Smooth muscle cell (in vitro differentiated cells): ENCODE results near the gene HSD3B2. TPM values are rescaled to one million over a fixed set of nuclear protein-coding genes. Genes with fewer than 3 reads are reported as not detected.

Experiments used
- DNase-seq: peaks from one replicate; lab custom pipeline; 2025; ENCODE audit not compliant: unreplicated experiment; lab: John Stamatoyannopoulos, UW
- H2AFZ ChIP-seq: fragments of 200-600 bp; sonication (generic); 2 replicates; pipeline ENCODE4 v1.6.0; 2016; ENCODE audit warnings: antibody characterized with exemption, low read depth, mild to moderate bottlenecking
- H3F3A ChIP-seq: fragments of 200-600 bp; sonication (generic); 2 replicates; pipeline ENCODE4 v1.6.0; 2017; ENCODE audit warnings: antibody characterized with exemption, low read depth
- H3K27ac ChIP-seq: fragments of 200-600 bp; sonication (generic); 2 replicates; pipeline ENCODE4 v1.5.1; 2016; ENCODE audit warnings: low read depth, mild to moderate bottlenecking
- H3K27me3 ChIP-seq: fragments of 200-600 bp; sonication (generic); 2 replicates; pipeline ENCODE4 v1.6.1; 2016; ENCODE audit warnings: low read depth, mild to moderate bottlenecking
- H3K36me3 ChIP-seq: fragments of 200-600 bp; sonication (generic); 2 replicates; pipeline ENCODE4 v1.5.1; 2016; ENCODE audit warnings: low read depth
- H3K4me1 ChIP-seq: fragments of 200-600 bp; sonication (generic); 2 replicates; pipeline ENCODE4 v1.5.1; 2016; ENCODE audit warnings: low read depth
- H3K4me2 ChIP-seq: fragments of 200-600 bp; sonication (generic); 2 replicates; pipeline ENCODE4 v1.6.0; 2016; ENCODE audit warnings: mild to moderate bottlenecking
- H3K4me3 ChIP-seq: fragments of 200-600 bp; sonication (generic); 2 replicates; pipeline ENCODE4 v1.5.1; 2016; ENCODE audit warnings: mild to moderate bottlenecking
- H3K79me2 ChIP-seq: fragments of 200-600 bp; sonication (generic); 2 replicates; pipeline ENCODE4 v1.6.0; 2016; ENCODE audit warnings: low read depth, mild to moderate bottlenecking
- H3K9ac ChIP-seq: fragments of 200-600 bp; sonication (generic); 2 replicates; pipeline ENCODE4 v1.6.0; 2016; ENCODE audit warnings: low read depth
- H3K9me3 ChIP-seq: fragments of 200-600 bp; sonication (generic); replicated peaks from 2 replicates; pipeline ENCODE4 v1.5.1; 2016; ENCODE audit warnings: low read depth
- H4K20me1 ChIP-seq: fragments of 200-600 bp; sonication (generic); 2 replicates; pipeline ENCODE4 v1.6.0; 2016; ENCODE audit warnings: low read depth
- CTCF ChIP-seq: fragments of 200-600 bp; sonication (generic); IDR thresholded peaks from 2 replicates; pipeline ENCODE4 v1.5.1; 2017; ENCODE audit warnings: borderline replicate concordance, mild to moderate bottlenecking, antibody characterized with exemption; ENCODE audit not compliant: insufficient read depth, poor library complexity, severe bottlenecking
- WGBS: methylation state at CpG from one replicate; pipeline ENCODE4 v1.1.7; 2016; ENCODE audit warnings: low lambda C conversion rate; 5-methylcytosine and 5-hydroxymethylcytosine counted together
- polyA plus RNA-seq: library from polyadenylated mRNA; unstranded; fragments of >200 nt; fragmentation: Nextera tagmentation; extraction: Ambion mirVana; gene quantifications from 2 replicates; pipeline ENCODE4 v1.2.1, GENCODE V29; 2016
- total RNA-seq: library from RNA; depleted of rRNA; stranded (reverse); fragments of >200 nt; gene quantifications from 2 replicates; pipeline ENCODE4 v1.2.3, GENCODE V29; 2014

The HSD3B2 gene
- total and polyA plus RNA-seq, 2 experiments from 2014 or later: not detected

DNA sequence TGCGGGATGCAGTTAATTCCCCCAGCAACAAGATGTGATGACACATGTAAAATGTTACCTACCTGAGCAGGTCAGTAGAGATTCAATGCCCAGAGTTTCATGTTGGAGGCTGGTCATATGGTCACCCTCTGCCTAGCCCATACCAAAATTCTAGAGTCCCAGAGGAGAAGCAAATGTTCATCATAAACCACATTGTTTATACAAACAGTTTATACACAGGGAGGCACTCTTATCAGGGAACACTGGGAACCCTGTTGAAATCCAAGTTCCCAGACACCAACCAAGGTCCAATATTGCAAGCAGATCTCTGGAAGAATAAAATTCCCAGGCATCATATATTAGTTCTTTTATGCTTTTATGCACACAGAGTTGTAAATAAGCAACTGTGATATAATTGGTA lies 35.8 kb upstream of the HSD3B2 start:
- H3K27ac ChIP-seq: no peak overlapping the region
- peaks cover under 1% of the 10 kb centered on the region for H3K4me1 ChIP-seq
- H3F3A ChIP-seq: no peaks in the 10 kb centered on the region
- H3K79me2 ChIP-seq: no peaks in the 10 kb centered on the region
- H3K9me3 ChIP-seq: no peaks in the 10 kb centered on the region
- no peak overlapping the region for H3K4me2 ChIP-seq
- H3K36me3 ChIP-seq: no peaks in the 10 kb centered on the region
- no peaks in the 10 kb centered on the region for H4K20me1 ChIP-seq
- H3K27me3 ChIP-seq: no peaks in the 10 kb centered on the region
- no peak overlapping the region for H3K4me3 ChIP-seq
- TF ChIP-seq CTCF: no peak
- H3K9ac ChIP-seq: no peak overlapping the region
- 88% methylated on average over 1 of the region's 1 CpG for WGBS
- no peak overlapping the region for H2AFZ ChIP-seq
- no peak for DNase-seq

GRCh38 chr1:119380304-119380703 lies 34.6 kb upstream of the HSD3B2 start:
- H3K4me3 ChIP-seq: no peak overlapping the region
- H3K27me3 ChIP-seq: no peaks in the 10 kb centered on the region
- no peaks in the 10 kb centered on the region for H3K4me1 ChIP-seq
- no peak for DNase-seq
- H3K9ac ChIP-seq: no peak overlapping the region
- H3F3A ChIP-seq: no peaks in the 10 kb centered on the region
- no peaks in the 10 kb centered on the region for H3K9me3 ChIP-seq
- no peak overlapping the region for H3K27ac ChIP-seq
- no peak overlapping the region for H3K4me2 ChIP-seq
- H2AFZ ChIP-seq: no peak overlapping the region
- no peaks in the 10 kb centered on the region for H3K79me2 ChIP-seq
- no peaks in the 10 kb centered on the region for H3K36me3 ChIP-seq
- H4K20me1 ChIP-seq: no peaks in the 10 kb centered on the region
- no peak for TF ChIP-seq CTCF
- WGBS: 90% methylated on average over 2 of the region's 2 CpGs

DNA sequence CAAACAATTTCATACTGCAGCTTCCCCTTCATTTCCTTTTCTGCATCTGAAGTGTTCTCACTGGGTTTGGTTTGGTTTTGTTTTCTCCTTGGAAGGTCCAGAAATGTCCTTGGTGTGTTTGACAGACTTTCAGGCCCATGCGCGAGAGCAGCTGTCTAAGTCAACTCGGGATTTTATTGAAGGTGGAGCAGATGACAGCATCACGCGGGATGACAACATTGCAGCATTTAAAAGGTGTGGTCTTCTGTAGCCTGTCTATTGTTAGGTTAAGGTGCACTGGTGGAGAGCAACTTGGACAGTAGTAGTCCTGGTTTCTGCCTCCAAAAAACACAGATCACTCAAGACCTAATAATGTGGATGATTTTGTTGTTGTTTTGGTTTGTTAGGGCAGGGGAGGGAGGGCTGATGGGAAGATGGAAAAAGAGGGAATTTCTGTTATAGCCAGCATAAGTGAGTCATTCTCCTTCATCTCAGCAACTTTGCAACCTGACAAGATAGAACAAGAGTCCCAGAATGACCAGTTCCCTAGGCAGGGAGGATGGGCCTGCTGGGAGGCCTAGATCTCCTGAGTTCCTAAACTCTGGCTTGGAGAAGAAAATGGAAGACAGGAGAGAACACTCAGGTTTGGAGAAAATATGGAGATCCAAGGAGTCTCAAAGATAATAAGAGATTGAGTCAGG lies 33.8 kb upstream of the HSD3B2 start:
- no peak for TF ChIP-seq CTCF

DNA sequence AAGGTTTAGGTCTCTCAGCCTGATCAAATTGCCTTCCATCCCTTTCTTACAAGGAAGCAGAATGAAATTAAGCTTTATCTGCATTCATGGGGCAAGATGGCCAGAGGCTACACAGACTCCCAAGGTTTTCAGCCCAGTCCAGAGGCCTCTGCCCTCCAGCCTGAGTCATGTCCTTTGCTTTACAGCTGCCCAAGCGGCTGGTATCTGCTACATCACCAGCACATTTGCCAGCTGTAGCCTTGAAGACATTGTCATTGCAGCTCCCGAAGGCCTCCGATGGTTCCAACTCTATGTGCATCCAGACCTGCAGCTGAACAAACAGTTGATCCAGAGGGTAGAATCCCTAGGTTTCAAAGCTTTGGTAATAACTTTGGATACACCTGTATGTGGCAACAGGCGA lies 30.4 kb upstream of the HSD3B2 start:
- Histone ChIP-seq H3K9me3 (no peaks in the 10 kb centered on the region), H3K36me3 (no peaks in the 10 kb centered on the region), H2AFZ (no peak overlapping the region), H3K4me3 (no peak overlapping the region), H4K20me1 (no peaks in the 10 kb centered on the region), H3F3A (no peaks in the 10 kb centered on the region), H3K27me3 (no peaks in the 10 kb centered on the region), H3K4me2 (no peak overlapping the region), H3K9ac (no peak overlapping the region), H3K4me1 (no peaks in the 10 kb centered on the region), H3K79me2 (no peaks in the 10 kb centered on the region), H3K27ac (no peak overlapping the region)
- WGBS: 90% methylated on average over 4 of the region's 4 CpGs
- no peak for TF ChIP-seq CTCF
- DNase-seq: no peak

More for the DNA sequence above, 33.8 kb upstream of the HSD3B2 start:
- Histone ChIP-seq H2AFZ (no peak overlapping the region), H4K20me1 (no peaks in the 10 kb centered on the region), H3K4me2 (no peak overlapping the region), H3K27ac (no peak overlapping the region), H3F3A (no peaks in the 10 kb centered on the region), H3K36me3 (no peaks in the 10 kb centered on the region), H3K79me2 (no peaks in the 10 kb centered on the region), H3K4me1 (no peaks in the 10 kb centered on the region), H3K4me3 (no peak overlapping the region), H3K9me3 (no peaks in the 10 kb centered on the region), H3K27me3 (no peaks in the 10 kb centered on the region), H3K9ac (no peak overlapping the region)
- WGBS: 92% methylated on average over 5 of the region's 5 CpGs
- no peak for DNase-seq
